Measurements from ENCODE around the gene EPS8L2. TPM values are rescaled to one million over a fixed set of nuclear protein-coding genes. Genes with fewer than 3 reads are reported as not detected.

EPS8L2 gene
- total and polyA plus RNA-seq, 2 of the 13 experiments (the other 11 are each of a cell fraction or from before 2014, with no cell fraction given), result 89.3 to 416 TPM

GRCh38 chr11:747158-748006 is 41.4 kb downstream of the EPS8L2 start, which contains the start of gene TALDO1 (continued):
- TF ChIP-seq TEF (CRISPR knock-in tag; IDR thresholded peaks at IDR 0.05) (no peak), JDP2 (CRISPR knock-in tag; IDR thresholded peaks at IDR 0.05; ENCODE audit: borderline replicate concordance) (no peak), ZNF781 (CRISPR knock-in tag; IDR thresholded peaks at IDR 0.05; ENCODE audit: borderline replicate concordance, not compliant biosample characterization) (no peak), STAT6 (CRISPR knock-in tag; IDR thresholded peaks at IDR 0.05; ENCODE audit: borderline replicate concordance) (no peak; the same call in 1 of the 2 replicates), E2F2 (CRISPR knock-in tag; IDR thresholded peaks at IDR 0.05; ENCODE audit: borderline replicate concordance) (no peak), HNRNPUL1 (IDR thresholded peaks at IDR 0.05; ENCODE audit: low read depth, low read length) (no peak), ZNF292 (CRISPR knock-in tag; IDR thresholded peaks at IDR 0.05; ENCODE audit: borderline replicate concordance, low read depth) (no peak), HES4 (CRISPR knock-in tag; IDR thresholded peaks at IDR 0.05; ENCODE audit: borderline replicate concordance) (0 out of 2 replicates have a peak, but pooled peaks have one; percentile 17), ZNF234 (CRISPR knock-in tag; conservative IDR thresholded peaks at IDR 0.05) (0 out of 2 replicates have a peak, but pooled peaks have one; percentile 85), ZNF598 (CRISPR knock-in tag; IDR thresholded peaks at IDR 0.05; ENCODE audit: borderline replicate concordance) (peak; percentile 62; the same call in 1 of the 2 replicates), ZNF713 (CRISPR knock-in tag; IDR thresholded peaks at IDR 0.05) (peak; percentile 75; the same call in 1 of the 2 replicates), KDM2A (CRISPR knock-in tag; IDR thresholded peaks at IDR 0.05; ENCODE audit: borderline replicate concordance, low read depth) (peak; percentile 52), ZSCAN22 (CRISPR knock-in tag; IDR thresholded peaks at IDR 0.05) (no peak), PBX2 (CRISPR knock-in tag; IDR thresholded peaks at IDR 0.05) (no peak), SIX4 (CRISPR knock-in tag; IDR thresholded peaks at IDR 0.05) (no peak), MLLT10 (CRISPR knock-in tag; IDR thresholded peaks at IDR 0.05) (no peak), REL (CRISPR knock-in tag; conservative IDR thresholded peaks at IDR 0.05) (0 out of 2 replicates have a peak, but pooled peaks have one; percentile 80), EED (CRISPR knock-in tag; IDR thresholded peaks at IDR 0.05) (0 out of 2 replicates have a peak, but pooled peaks have one; percentile 67), BHLHE40 (IDR thresholded peaks at IDR 0.05; ENCODE audit: low read length) (no peak)
- TF ChIP-seq, protein P1, sequence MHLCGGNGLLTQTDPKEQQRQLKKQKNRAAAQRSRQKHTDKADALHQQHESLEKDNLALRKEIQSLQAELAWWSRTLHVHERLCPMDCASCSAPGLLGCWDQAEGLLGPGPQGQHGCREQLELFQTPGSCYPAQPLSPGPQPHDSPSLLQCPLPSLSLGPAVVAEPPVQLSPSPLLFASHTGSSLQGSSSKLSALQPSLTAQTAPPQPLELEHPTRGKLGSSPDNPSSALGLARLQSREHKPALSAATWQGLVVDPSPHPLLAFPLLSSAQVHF (CRISPR knock-in tag; IDR thresholded peaks at IDR 0.05), result peak; percentile 82
- TF ChIP-seq, protein P2, sequence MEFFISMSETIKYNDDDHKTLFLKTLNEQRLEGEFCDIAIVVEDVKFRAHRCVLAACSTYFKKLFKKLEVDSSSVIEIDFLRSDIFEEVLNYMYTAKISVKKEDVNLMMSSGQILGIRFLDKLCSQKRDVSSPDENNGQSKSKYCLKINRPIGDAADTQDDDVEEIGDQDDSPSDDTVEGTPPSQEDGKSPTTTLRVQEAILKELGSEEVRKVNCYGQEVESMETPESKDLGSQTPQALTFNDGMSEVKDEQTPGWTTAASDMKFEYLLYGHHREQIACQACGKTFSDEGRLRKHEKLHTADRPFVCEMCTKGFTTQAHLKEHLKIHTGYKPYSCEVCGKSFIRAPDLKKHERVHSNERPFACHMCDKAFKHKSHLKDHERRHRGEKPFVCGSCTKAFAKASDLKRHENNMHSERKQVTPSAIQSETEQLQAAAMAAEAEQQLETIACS (CRISPR knock-in tag; IDR thresholded peaks at IDR 0.05), result peak; percentile 72

All from HepG2 (cell line).